Large intestine (tissue), 3 donors: Measurements from ENCODE around the gene UBE2J2. TPM values are rescaled to one million over a fixed set of nuclear protein-coding genes. Genes with fewer than 3 reads are reported as not detected.

Source experiments
- DNase-seq, 2 donors: peaks; one replicate each; pipeline versions ENCODE4 v3.0.0 to v3.0.0-alpha.2; 2013
- H3K27ac ChIP-seq: one replicate; pipeline ENCODE4 v1.5.1; 2013; ENCODE audit warnings: low read length
- H3K27me3 ChIP-seq: 2 replicates; pipeline ENCODE4 v1.6.1; 2013; ENCODE audit warnings: low read length; ENCODE audit not compliant: control insufficient read depth, insufficient read depth
- H3K36me3 ChIP-seq: 2 replicates; pipeline ENCODE4 v1.6.1; 2013; ENCODE audit warnings: low read length; ENCODE audit not compliant: control insufficient read depth, insufficient read depth
- H3K4me1 ChIP-seq: one replicate; pipeline ENCODE4 v1.6.1; 2013; ENCODE audit warnings: low read length; ENCODE audit not compliant: control insufficient read depth, insufficient read depth
- H3K4me3 ChIP-seq: one replicate; pipeline ENCODE4 v1.5.1; 2013; ENCODE audit warnings: low read length
- H3K9me3 ChIP-seq: one replicate; pipeline ENCODE4 v1.6.1; 2013; ENCODE audit warnings: mild to moderate bottlenecking, low read depth, low read length, moderate library complexity; ENCODE audit not compliant: control insufficient read depth
- whole genome bisulfite sequencing: methylation state at CpG from one replicate; pipeline ENCODE4 v1.1.5; 2013; ENCODE audit warnings: low lambda C conversion rate; ENCODE audit not compliant: insufficient coverage; 5-methylcytosine and 5-hydroxymethylcytosine counted together
- polyA plus RNA-seq: library from polyadenylated mRNA; unstranded; fragments of 120-200 nt; gene quantifications from one replicate; pipeline ENCODE4 v1.2.1, GENCODE V29; 2013

UBE2J2 gene
- polyA plus RNA-seq, 1 donor = 52.9 TPM

DNA sequence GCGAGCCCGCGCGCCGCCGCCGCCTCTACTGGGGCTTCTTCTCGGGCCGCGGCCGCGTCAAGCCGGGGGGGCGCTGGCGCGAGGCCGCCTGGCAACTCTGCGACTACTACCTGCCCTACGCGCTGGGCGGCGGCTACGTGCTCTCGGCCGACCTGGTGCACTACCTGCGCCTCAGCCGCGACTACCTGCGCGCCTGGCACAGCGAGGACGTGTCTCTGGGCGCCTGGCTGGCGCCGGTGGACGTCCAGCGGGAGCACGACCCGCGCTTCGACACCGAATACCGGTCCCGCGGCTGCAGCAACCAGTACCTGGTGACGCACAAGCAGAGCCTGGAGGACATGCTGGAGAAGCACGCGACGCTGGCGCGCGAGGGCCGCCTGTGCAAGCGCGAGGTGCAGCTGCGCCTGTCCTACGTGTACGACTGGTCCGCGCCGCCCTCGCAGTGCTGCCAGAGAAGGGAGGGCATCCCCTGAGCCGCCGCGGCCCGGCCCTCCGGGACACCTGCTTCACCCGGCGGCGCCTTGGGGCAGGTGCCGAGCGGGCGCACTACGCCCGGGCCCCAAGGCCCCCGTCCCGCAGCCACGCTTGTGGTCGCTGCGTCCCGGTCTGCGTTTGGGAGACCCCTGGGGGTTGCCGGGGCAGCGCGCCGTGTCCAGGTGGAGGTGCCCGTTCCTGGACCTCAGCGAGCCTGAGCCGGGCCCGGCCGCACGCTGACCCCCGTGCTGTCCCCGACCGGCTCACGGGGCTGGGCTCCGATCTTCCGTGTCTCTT is 40.7 kb downstream of the UBE2J2 start:
- Histone ChIP-seq H3K4me3 (no peak overlapping the region), H3K27me3 (peaks cover 8% of the 10 kb centered on the region), H3K36me3 (peaks cover 28% of the 10 kb centered on the region), H3K9me3 (peaks cover 22% of the 10 kb centered on the region), H3K4me1 (peaks cover 37% of the 10 kb centered on the region), H3K27ac (no peak overlapping the region)
- DNase-seq = no peak
- no CpG with 5 or more reads among the region's 98 CpGs for WGBS

- Histone ChIP-seq H3K27me3 (peaks cover 3% of the 10 kb centered on the region), H3K9me3 (peaks cover 18% of the 10 kb centered on the region), H3K36me3 (peaks cover 35% of the 10 kb centered on the region), H3K4me3 (peak within 1 kb of the TSS; percentile 72), H3K4me1 (peaks cover 30% of the 10 kb centered on the region), H3K27ac (peak within 1 kb of the TSS; percentile 90)
- peak in 1 of 2 donors; percentile 80 for DNase-seq
- WGBS = no CpG with 5 or more reads among the region's 100 CpGs
Observed at GRCh38 chr1:1232208-1232795, 41.4 kb downstream of the UBE2J2 start, which contains the start of gene B3GALT6. Gene B3GALT6 (plus strand): TSS chr1:1232237. CDS start chr1:1232279, 42 bp downstream.

DNA sequence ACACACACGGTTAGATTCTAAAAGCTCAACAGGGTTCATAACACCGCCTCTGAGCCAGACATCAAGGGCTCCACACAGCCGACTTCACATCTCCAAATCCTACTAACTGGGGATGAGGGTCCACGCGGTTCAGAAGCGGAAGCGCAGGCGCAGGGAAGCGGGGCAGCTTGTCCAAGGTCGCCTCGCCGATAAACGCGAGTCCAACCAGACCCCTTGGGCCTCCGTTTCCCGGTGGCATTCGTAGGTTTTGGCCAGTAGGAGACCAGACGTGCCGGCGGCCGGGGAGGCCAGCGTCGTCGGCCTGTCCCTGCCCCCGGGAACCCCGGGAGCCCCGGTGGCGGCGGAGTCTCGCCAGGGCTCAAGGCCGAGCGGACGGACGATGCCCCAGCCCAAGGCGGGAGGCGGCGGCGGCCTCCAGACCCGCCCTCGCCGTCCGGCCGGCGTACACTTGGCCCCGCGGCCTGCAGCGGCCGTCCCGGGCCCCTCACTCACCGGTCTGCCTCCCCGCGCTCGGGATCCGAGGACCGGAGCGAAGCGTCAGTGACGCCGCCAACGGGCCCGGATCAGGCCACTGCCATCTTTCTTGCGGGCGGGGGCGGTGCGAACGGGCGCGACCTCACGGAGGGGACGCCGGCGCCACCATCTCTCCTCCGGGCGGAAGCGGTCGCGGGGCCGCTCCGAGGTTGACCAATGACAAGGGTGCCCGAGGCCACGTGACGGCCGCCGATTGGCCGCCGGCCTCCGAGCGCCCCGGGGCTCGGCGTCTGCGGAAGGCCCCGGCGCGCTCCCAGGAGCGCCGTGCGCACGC is 42.0 kb downstream of the UBE2J2 start, which contains the start of gene SDF4:
TSS of gene SDF4 (minus strand) at position 602 of the 808 bp plus-strand sequence. CDS start 3,229 bp downstream, outside the sequence.
- WGBS = no CpG with 5 or more reads among the region's 99 CpGs
- H3K27ac ChIP-seq = peak within 1 kb of the TSS; percentile 90

DNA sequence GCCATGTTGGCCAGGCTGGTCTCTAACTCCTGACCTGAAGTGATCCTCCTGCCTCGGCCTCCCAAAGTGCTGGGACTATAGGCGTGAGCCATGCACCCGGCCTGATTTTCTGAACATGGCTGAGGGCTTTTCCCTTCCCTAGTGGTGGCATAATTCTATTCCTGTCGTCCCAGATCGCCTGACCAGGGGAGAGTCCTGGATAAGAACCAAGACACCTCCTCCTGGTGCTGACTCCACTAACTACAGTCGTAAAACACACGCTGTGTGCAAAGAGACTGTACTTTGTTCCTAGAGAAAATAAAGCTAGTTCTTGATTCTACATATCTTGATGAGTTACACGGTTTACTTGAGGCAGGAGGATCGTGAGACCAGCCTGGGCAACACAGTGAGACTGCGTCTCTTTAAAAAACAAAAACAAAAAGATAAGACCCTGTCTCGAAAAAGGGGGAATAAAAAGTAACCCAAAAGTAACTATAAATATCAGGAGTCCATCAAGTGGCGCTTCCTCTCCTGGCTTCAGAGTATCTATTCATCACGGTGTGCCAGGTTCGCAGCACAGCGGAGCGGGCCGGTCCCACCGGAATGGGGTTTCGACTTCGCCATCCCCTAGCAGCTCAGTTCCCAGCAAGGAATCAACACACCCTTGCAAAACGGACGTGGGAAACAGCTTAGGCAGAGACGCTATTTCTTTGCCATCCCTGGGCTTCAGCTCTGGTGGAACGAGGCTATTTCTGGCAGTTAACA is 42.8 kb downstream of the UBE2J2 start:
- DNase-seq = peak; percentile 87 to 91
- peaks cover 16% of the 10 kb centered on the region for H3K4me1 ChIP-seq
- H3K9me3 ChIP-seq = peaks cover 17% of the 10 kb centered on the region
- no CpG with 5 or more reads among the region's 24 CpGs for WGBS
- peak overlapping the region; percentile 90 for H3K27ac ChIP-seq
- H3K36me3 ChIP-seq = peaks cover 47% of the 10 kb centered on the region
- peak overlapping the region; percentile 72 for H3K4me3 ChIP-seq
- H3K27me3 ChIP-seq = no peaks in the 10 kb centered on the region

More for the DNA sequence above, 42.0 kb downstream of the UBE2J2 start, which contains the start of gene SDF4:
- DNase-seq = peak; percentile 97 to 99
- peak within 1 kb of the TSS; percentile 72 for H3K4me3 ChIP-seq
- peaks cover 17% of the 10 kb centered on the region for H3K9me3 ChIP-seq
- peaks cover 39% of the 10 kb centered on the region for H3K36me3 ChIP-seq
- no peaks in the 10 kb centered on the region for H3K27me3 ChIP-seq
- peaks cover 23% of the 10 kb centered on the region for H3K4me1 ChIP-seq

DNA sequence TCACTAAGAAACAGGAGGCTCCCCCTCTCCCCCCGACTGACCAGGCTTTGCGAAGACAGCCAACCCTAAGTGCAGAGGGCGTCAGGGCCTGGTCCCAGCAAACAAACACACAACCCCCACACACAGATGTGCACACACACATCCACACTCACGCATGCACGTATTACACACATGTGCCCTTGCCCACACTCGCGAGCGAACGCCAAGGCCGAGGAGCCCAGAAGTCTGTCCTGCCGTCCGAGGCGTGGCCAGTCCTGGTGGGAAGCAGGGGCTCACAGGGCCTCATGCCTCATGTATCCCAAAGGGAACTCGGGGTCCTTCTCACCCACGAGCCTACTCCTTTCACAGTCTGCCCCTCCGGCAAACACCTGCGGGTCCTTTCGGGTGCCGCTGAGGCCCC is 43.9 kb downstream of the UBE2J2 start:
- Histone ChIP-seq H3K27ac (no peak overlapping the region), H3K36me3 (peaks cover 56% of the 10 kb centered on the region), H3K4me1 (peaks cover 16% of the 10 kb centered on the region), H3K4me3 (no peak overlapping the region), H3K9me3 (peaks cover 17% of the 10 kb centered on the region), H3K27me3 (no peaks in the 10 kb centered on the region)
- DNase-seq = no peak
- WGBS = no CpG with 5 or more reads among the region's 19 CpGs

DNA sequence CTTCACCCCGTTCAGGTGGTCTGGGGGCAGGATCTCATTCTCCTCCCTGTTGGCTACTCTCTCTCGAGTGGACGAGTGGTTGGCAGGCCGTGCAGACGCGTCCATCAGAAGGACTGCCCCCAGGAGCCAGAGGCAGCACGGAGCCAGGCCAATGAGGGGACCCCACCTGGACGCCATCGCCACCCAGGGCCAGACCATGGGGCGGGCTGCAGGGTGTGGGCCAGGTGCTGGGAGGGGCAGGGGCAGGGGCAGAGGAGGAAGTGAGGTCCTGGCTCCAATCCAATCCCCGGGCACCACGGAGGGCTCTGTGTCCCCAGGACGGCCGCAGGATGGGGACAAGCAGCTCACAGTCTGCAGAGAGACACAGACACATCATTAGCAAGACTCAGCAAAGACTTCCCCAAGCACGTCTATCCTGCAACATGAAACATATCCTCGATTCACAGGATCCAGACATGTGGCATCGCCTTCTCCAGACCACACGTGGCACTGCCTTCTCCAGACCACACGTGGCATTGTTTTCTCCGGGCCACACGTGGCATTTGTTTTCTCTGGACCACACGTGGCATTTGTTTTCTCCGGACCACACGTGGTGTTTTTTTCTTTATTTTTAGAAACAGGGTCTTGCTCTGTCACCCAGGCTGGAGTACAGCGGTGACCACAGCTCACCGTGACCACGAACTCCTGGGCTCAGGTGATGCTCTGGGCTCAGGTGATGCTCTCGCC is 44.9 kb downstream of the UBE2J2 start:
- Histone ChIP-seq H3K4me3 (no peak overlapping the region), H3K36me3 (peaks cover 55% of the 10 kb centered on the region), H3K9me3 (peaks cover 17% of the 10 kb centered on the region), H3K4me1 (peaks cover 13% of the 10 kb centered on the region), H3K27ac (no peak overlapping the region), H3K27me3 (no peaks in the 10 kb centered on the region)
- no CpG with 5 or more reads among the region's 28 CpGs for WGBS
- DNase-seq = no peak

DNA sequence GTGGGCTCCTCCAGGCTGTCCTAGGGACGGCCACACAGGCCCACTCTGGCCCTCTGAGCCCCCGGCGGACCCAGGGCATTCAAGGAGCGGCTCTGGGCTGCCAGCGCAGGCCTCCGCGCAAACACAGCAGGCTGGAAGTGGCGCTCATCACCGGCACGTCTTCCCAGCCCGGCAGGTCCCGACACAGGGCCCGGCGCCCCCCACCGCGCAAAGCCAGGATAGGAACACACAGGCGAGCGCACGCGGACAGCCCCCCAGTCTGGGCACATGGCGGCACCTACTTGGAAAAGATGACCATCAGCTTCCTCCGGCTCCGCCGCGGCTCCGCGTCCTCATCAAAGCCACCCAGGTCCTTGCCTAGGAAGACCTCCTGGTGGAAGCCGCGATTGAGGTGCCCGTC is 45.5 kb downstream of the UBE2J2 start:
- Histone ChIP-seq H3K36me3 (peaks cover 58% of the 10 kb centered on the region), H3K4me1 (peaks cover 11% of the 10 kb centered on the region), H3K4me3 (no peak overlapping the region), H3K27ac (no peak overlapping the region), H3K27me3 (no peaks in the 10 kb centered on the region), H3K9me3 (peaks cover 11% of the 10 kb centered on the region)
- no CpG with 5 or more reads among the region's 30 CpGs for WGBS
- DNase-seq = no peak

DNA sequence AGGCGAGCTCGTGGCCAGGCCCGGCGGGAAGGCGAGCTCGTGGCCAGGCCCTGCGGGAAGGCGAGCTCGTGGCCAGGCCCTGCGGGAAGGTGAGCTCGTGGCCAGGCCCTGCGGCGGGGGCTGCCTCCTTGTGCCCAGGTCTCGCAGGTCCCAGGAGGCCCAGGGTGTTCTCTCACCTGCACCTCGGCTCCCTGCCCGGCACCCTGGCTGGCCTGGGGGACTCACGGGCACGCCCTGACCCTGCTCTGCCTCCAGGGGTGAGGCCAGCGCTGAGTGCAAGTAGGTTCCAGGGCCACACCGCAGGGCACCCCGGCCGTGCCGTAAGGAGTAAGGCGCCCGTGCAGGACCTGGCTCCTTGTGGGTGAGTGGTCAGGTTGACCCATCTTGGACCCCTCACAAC is 46.3 kb downstream of the UBE2J2 start:
- no peak overlapping the region for H3K27ac ChIP-seq
- H3K27me3 ChIP-seq = no peaks in the 10 kb centered on the region
- no peak overlapping the region for H3K4me3 ChIP-seq
- H3K9me3 ChIP-seq = peaks cover 3% of the 10 kb centered on the region
- peaks cover 66% of the 10 kb centered on the region for H3K36me3 ChIP-seq
- peaks cover 8% of the 10 kb centered on the region for H3K4me1 ChIP-seq
- WGBS = no CpG with 5 or more reads among the region's 25 CpGs
- DNase-seq = no peak

- Histone ChIP-seq H3K4me1 (peaks cover 8% of the 10 kb centered on the region), H3K27ac (no peak overlapping the region), H3K4me3 (no peak overlapping the region), H3K36me3 (peaks cover 71% of the 10 kb centered on the region), H3K9me3 (peaks cover 3% of the 10 kb centered on the region), H3K27me3 (no peaks in the 10 kb centered on the region)
- no peak for DNase-seq
- no CpG with 5 or more reads among the region's 44 CpGs for WGBS
Observed at GRCh38 chr1:1226566-1227362, 46.9 kb downstream of the UBE2J2 start.
